Esophagus (tissue), 2 donors: ENCODE data around the gene NPHS1. TPM values are rescaled to one million over a fixed set of nuclear protein-coding genes. Genes with fewer than 3 reads are reported as not detected.

ENCODE experiments used
- polyA plus RNA-seq, 2 donors: library from polyadenylated mRNA; stranded (reverse); fragments of 200-250 nt; gene quantifications; one replicate each; pipeline ENCODE4 v1.2.3, GENCODE V29; 2013
- donor health status: healthy with polysubstance abuse.
- donor health status: Bipolar disorder and iron deficiency.

The NPHS1 gene
- polyA plus RNA-seq, 2 donors = not detected

Other genes starting within 250 kb of the NPHS1 start
- gene HAUS5, start 239.8 kb downstream of the NPHS1 start, polyA plus RNA-seq = 10 to 100 TPM; 10.1 to 24.1 TPM
- 10 to 100 TPM; 47.8 to 61.5 TPM for gene RBM42, start 223.5 kb downstream of the NPHS1 start, polyA plus RNA-seq
- gene ETV2, start 210.8 kb downstream of the NPHS1 start, polyA plus RNA-seq = 1 to 10 TPM; 3.4 to 5.6 TPM
- gene COX6B1, start 204.2 kb downstream of the NPHS1 start, polyA plus RNA-seq = 1,000 to 10,000 TPM; 1,022 to 1,339 TPM
- gene UPK1A, start 186.0 kb downstream of the NPHS1 start, polyA plus RNA-seq = 10 to 100 TPM; 10.7 to 11.5 TPM
- gene ZBTB32, start 147.9 kb downstream of the NPHS1 start, polyA plus RNA-seq = under 1 TPM; 0.07 to 0.18 TPM
- 10 to 100 TPM; 21.5 to 33.8 TPM for gene KMT2B, start 134.5 kb downstream of the NPHS1 start, polyA plus RNA-seq
- 1 to 10 TPM; 4.3 to 5.1 TPM for gene IGFLR1, start 110.1 kb downstream of the NPHS1 start, polyA plus RNA-seq
- gene U2AF1L4, start 107.1 kb downstream of the NPHS1 start, polyA plus RNA-seq = 10 to 100 TPM; 17.4 to 43.4 TPM
- 100 to 1,000 TPM in 1 of 2 donors, 10 to 100 TPM in 1; 62.5 to 128 TPM for gene PSENEN, start 106.9 kb downstream of the NPHS1 start, polyA plus RNA-seq
- 10 to 100 TPM; 10.6 to 20.9 TPM for gene LIN37, start 103.9 kb downstream of the NPHS1 start, polyA plus RNA-seq
- 10 to 100 TPM; 12.5 to 18.3 TPM for gene HSPB6, start 95.5 kb downstream of the NPHS1 start, polyA plus RNA-seq
- gene PROSER3, start 94.3 kb downstream of the NPHS1 start, polyA plus RNA-seq = 10 to 100 TPM in 1 of 2 donors, 1 to 10 TPM in 1; 5.5 to 13.8 TPM
- gene ARHGAP33, start 76.9 kb downstream of the NPHS1 start, polyA plus RNA-seq = 10 to 100 TPM in 1 of 2 donors, 1 to 10 TPM in 1; 5.7 to 20.8 TPM
- gene PRODH2, start 39.7 kb downstream of the NPHS1 start, polyA plus RNA-seq = not detected
- under 1 TPM in 1 of 2 donors, not detected in 1; 0.02 TPM for gene KIRREL2, start 4.4 kb upstream of the NPHS1 start, polyA plus RNA-seq
- gene APLP1, start 16.1 kb upstream of the NPHS1 start, polyA plus RNA-seq = 1 to 10 TPM in 1 of 2 donors, under 1 TPM in 1; 0.69 to 1.4 TPM
- 1 to 10 TPM; 6.6 to 8.5 TPM for gene NFKBID, start 48.0 kb upstream of the NPHS1 start, polyA plus RNA-seq
- gene HCST, start 50.0 kb upstream of the NPHS1 start, polyA plus RNA-seq = 1 to 10 TPM; 6.2 to 6.7 TPM
- 10 to 100 TPM; 16.7 to 26.8 TPM for gene TYROBP, start 55.8 kb upstream of the NPHS1 start, polyA plus RNA-seq
- 1 to 10 TPM; 4.9 to 5.0 TPM for gene LRFN3, start 83.9 kb upstream of the NPHS1 start, polyA plus RNA-seq
- 10 to 100 TPM in 1 of 2 donors, 1 to 10 TPM in 1; 8.6 to 18.0 TPM for gene SDHAF1, start 142.7 kb upstream of the NPHS1 start, polyA plus RNA-seq
- gene SYNE4, start 156.3 kb upstream of the NPHS1 start, polyA plus RNA-seq = 1 to 10 TPM in 1 of 2 donors, under 1 TPM in 1; 0.87 to 2.7 TPM
- gene ALKBH6, start 161.7 kb upstream of the NPHS1 start, polyA plus RNA-seq = 10 to 100 TPM; 15.9 to 19.2 TPM
- 1 to 10 TPM; 2.8 to 7.3 TPM for gene CLIP3, start 180.4 kb upstream of the NPHS1 start, polyA plus RNA-seq
- 1 to 10 TPM; 3.9 to 4.3 TPM for gene THAP8, start 201.8 kb upstream of the NPHS1 start, polyA plus RNA-seq
- 1 to 10 TPM; 2.1 to 2.7 TPM for gene WDR62, start 202.4 kb upstream of the NPHS1 start, polyA plus RNA-seq